Measurements from ENCODE around the gene OR4D10. TPM values are rescaled to one million over a fixed set of nuclear protein-coding genes. Genes with fewer than 3 reads are reported as not detected.

The OR4D10 gene
- total RNA-seq, 1 experiment from 2014 or later = not detected

DNA sequence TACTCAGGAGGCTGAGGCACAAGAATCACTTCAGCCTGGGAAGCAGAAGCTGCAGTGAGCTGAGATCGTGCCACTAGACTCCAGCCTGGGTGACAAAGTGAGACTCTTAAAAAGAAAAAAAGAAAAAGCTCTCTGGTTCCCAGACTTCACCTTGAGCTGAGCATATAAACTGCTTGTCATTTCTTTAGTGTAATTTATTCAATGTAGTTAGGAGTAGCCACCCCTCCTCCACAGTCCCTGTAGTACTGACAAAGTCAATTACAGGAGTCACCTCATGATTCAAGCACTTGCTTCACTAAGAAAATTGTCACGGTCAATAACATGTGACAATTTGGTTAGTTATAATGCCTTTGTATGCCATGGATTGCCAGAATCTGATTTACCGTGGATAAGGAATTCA is 7.2 kb downstream of the OR4D10 start:
- H3K27me3 ChIP-seq (ENCODE audit: insufficient read depth, low read length) = no peaks in the 10 kb centered on the region
- no peak overlapping the region for H3K9ac ChIP-seq (ENCODE audit: low read length)
- no TSS peak for BruUV-seq (replicated peaks)
- intact Hi-C loops (cut with micrococcal nuclease) = loop anchor here (5.0 kb wide), 1 partner anchor 33 kb away; no protein-coding TSS in a partner anchor
- ChIA-PET POLR2A (no interaction called here), CTCF (no interaction called here), RAD21 (ENCODE audit: low non-redundant PET in 1 of 2, low total read pairs in 2 of 2, uncharacterized antibody in 2 of 2, unreplicated experiment in 2 of 2) (no interaction called here)
- no peaks in the 10 kb centered on the region for H3K9me3 ChIP-seq (ENCODE audit: control insufficient read depth in 1 of 2, insufficient read depth in 1 of 2, low read depth in 1 of 2, low read length in 2 of 2)
- H3K4me1 ChIP-seq (ENCODE audit: control insufficient read depth in 1 of 2, insufficient read depth in 2 of 2, low read length in 2 of 2) = no peaks in the 10 kb centered on the region
- H3K4me3 ChIP-seq (replicated peaks in 1 of 2; ENCODE audit: low read depth in 1 of 2, low read length in 2 of 2) = no peak overlapping the region
- no peak overlapping the region for H3K27ac ChIP-seq (ENCODE audit: low read depth, low read length)
- H3K9me2 ChIP-seq (ENCODE audit: insufficient read depth) = no peaks in the 10 kb centered on the region
- TF ChIP-seq, protein P1, sequence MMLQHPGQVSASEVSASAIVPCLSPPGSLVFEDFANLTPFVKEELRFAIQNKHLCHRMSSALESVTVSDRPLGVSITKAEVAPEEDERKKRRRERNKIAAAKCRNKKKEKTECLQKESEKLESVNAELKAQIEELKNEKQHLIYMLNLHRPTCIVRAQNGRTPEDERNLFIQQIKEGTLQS (IDR thresholded peaks at IDR 0.05) = no peak
- no peak for TF ChIP-seq POLR2A (IDR thresholded peaks at IDR 0.05; ENCODE audit: borderline replicate concordance, extremely low read depth, insufficient read depth, insufficient read length)
- TF ChIP-seq EGR1 (IDR thresholded peaks at IDR 0.05; ENCODE audit: low read depth) = no peak
- TF ChIP-seq, protein P2, sequence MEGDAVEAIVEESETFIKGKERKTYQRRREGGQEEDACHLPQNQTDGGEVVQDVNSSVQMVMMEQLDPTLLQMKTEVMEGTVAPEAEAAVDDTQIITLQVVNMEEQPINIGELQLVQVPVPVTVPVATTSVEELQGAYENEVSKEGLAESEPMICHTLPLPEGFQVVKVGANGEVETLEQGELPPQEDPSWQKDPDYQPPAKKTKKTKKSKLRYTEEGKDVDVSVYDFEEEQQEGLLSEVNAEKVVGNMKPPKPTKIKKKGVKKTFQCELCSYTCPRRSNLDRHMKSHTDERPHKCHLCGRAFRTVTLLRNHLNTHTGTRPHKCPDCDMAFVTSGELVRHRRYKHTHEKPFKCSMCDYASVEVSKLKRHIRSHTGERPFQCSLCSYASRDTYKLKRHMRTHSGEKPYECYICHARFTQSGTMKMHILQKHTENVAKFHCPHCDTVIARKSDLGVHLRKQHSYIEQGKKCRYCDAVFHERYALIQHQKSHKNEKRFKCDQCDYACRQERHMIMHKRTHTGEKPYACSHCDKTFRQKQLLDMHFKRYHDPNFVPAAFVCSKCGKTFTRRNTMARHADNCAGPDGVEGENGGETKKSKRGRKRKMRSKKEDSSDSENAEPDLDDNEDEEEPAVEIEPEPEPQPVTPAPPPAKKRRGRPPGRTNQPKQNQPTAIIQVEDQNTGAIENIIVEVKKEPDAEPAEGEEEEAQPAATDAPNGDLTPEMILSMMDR (IDR thresholded peaks at IDR 0.05 in 2 of 3, conservative IDR thresholded peaks at IDR 0.05 in 1 of 3; ENCODE audit: borderline replicate concordance in 1 of 3, insufficient read depth in 1 of 3, low read depth in 2 of 3, low read length in 2 of 3) = no peak
- TF ChIP-seq RAD21 (IDR thresholded peaks at IDR 0.05; ENCODE audit: low read depth) = no peak
- no peak for TF ChIP-seq SRF (IDR thresholded peaks at IDR 0.05; ENCODE audit: low read depth)
- TF ChIP-seq SP1 (IDR thresholded peaks at IDR 0.05; ENCODE audit: low read depth) = no peak
- no peak for TF ChIP-seq TCF7L2 (IDR thresholded peaks at IDR 0.05; ENCODE audit: borderline replicate concordance, extremely low read depth, insufficient read depth, insufficient read length)
- TF ChIP-seq ELF1 (IDR thresholded peaks at IDR 0.05; ENCODE audit: borderline replicate concordance, low read depth) = no peak
- no peak for TF ChIP-seq JUND (IDR thresholded peaks at IDR 0.05)
- TF ChIP-seq FOSL1 (IDR thresholded peaks at IDR 0.05; ENCODE audit: low read depth) = no peak
- TF ChIP-seq EZH2 (IDR thresholded peaks at IDR 0.05) = no peak
- no peak for TF ChIP-seq EZH2phosphoT487 (IDR thresholded peaks at IDR 0.05; ENCODE audit: borderline replicate concordance)
- no peak for TF ChIP-seq REST (IDR thresholded peaks at IDR 0.05; ENCODE audit: low read depth)
- TF ChIP-seq ZFX (IDR thresholded peaks at IDR 0.05) = no peak
- no peak for TF ChIP-seq YY1 (IDR thresholded peaks at IDR 0.05; ENCODE audit: extremely low read depth, insufficient replicate concordance, low read depth, low read length)
- no peak for TF ChIP-seq ZNF274 (IDR thresholded peaks at IDR 0.05; ENCODE audit: low read depth, low read length)
- ATAC-seq (no peak), DNase-seq (ENCODE audit: low read depth, low spot score) (no peak)
- H2AFZ ChIP-seq (ENCODE audit: low read depth, low read length, poor library complexity, severe bottlenecking) = no peak overlapping the region
- H4K20me1 ChIP-seq (ENCODE audit: insufficient read depth) = no peaks in the 10 kb centered on the region
- no peaks in the 10 kb centered on the region for H3K36me3 ChIP-seq (ENCODE audit: control insufficient read depth in 1 of 2, insufficient read depth in 2 of 2, low read length in 2 of 2)
- no peaks in the 10 kb centered on the region for H3K79me2 ChIP-seq (ENCODE audit: insufficient read depth, low read length)
- H3K4me2 ChIP-seq (ENCODE audit: low read length) = no peak overlapping the region
